B cell (primary cell): Measurements from ENCODE around the gene PKP1. TPM values are rescaled to one million over a fixed set of nuclear protein-coding genes. Genes with fewer than 3 reads are reported as not detected.
"Not testable (repeated sequence)": the region's sequence is repeated elsewhere in the genome, so short reads cannot be mapped to it uniquely, and the experiment has no call there.

Source experiments
- ATAC-seq: fragments of 200-7000 bp; cut with Tn5 transposase; one replicate; pipeline ENCODE4 v1.10.0; 2021; ENCODE audit warnings: low read depth, mild to moderate bottlenecking, moderate number of reproducible peaks, moderate library complexity
- CTCF ChIA-PET: fragments of 350-600 bp; sonication (Branson Sonifier 250); formaldehyde crosslinking; loops from one replicate; lab custom pipeline; 2021; ENCODE audit warnings: antibody characterized with exemption, inconsistent platforms; lab: Charles Lee
- POLR2A ChIA-PET: fragments of 350-600 bp; sonication (Branson Sonifier 250); formaldehyde crosslinking; loops from one replicate; lab custom pipeline; 2021; ENCODE audit warnings: antibody characterized with exemption; lab: Charles Lee
- DNase-seq: peaks from one replicate; pipeline ENCODE4 v3.0.0; 2013
- H2AFZ ChIP-seq: 2 replicates; pipeline ENCODE4 v1.6.1; 2012; ENCODE audit warnings: mild to moderate bottlenecking, low read depth, low read length; ENCODE audit not compliant: insufficient read depth, poor library complexity, severe bottlenecking
- H3K27ac ChIP-seq, 2 donors: 1 replicate in 1 of 2; 2 replicates in 1 of 2; pipeline ENCODE4 v1.5.1; 2012 to 2013; ENCODE audit warnings: low read length in 2 of 2, mild to moderate bottlenecking in 2 of 2, moderate library complexity in 1 of 2
- H3K27me3 ChIP-seq, 4 experiments: fragments of 200-600 bp in 1 of 4; sonication (generic) in 1 of 4; replicated peaks in 1 of 4; 1 replicate in 2 of 4; 2 replicates in 2 of 4; pipeline versions ENCODE4 v1.6.1 to v1.7.0; 2013 to 2016; ENCODE audit warnings: low read length in 3 of 4, mild to moderate bottlenecking in 2 of 4, mixed read lengths in 1 of 4, moderate library complexity in 1 of 4; ENCODE audit not compliant: insufficient read depth in 4 of 4, control insufficient read depth in 3 of 4; ENCODE audit errors: control extremely low read depth in 1 of 4
- H3K36me3 ChIP-seq, 2 experiments: replicated peaks in 1 of 2; 1 replicate in 1 of 2; 2 replicates in 1 of 2; pipeline versions ENCODE4 v1.6.1 to v1.7.1; 2013; ENCODE audit warnings: low read length in 1 of 2; ENCODE audit not compliant: insufficient read depth in 2 of 2, control insufficient read depth in 1 of 2; ENCODE audit errors: control extremely low read depth in 1 of 2, extremely low read depth in 1 of 2
- H3K4me1 ChIP-seq, 2 donors: fragments of 200-600 bp in 1 of 2; sonication (generic) in 1 of 2; 1 replicate in 1 of 2; 2 replicates in 1 of 2; pipeline versions ENCODE4 v1.5.1 to v1.6.1; 2013 to 2017; ENCODE audit warnings: low read length in 2 of 2; ENCODE audit not compliant: control insufficient read depth in 2 of 2, insufficient read depth in 2 of 2
- H3K4me2 ChIP-seq: replicated peaks from 2 replicates; pipeline ENCODE3; 2012; ENCODE audit warnings: mild to moderate bottlenecking, low read depth, low read length; ENCODE audit not compliant: poor library complexity, severe bottlenecking
- H3K4me3 ChIP-seq, 5 experiments: fragments of 200-600 bp in 1 of 5; sonication (generic) in 1 of 5; 1 replicate in 3 of 5; 2 replicates in 2 of 5; pipeline versions ENCODE4 v1.5.1 to v1.7.0; 2011 to 2016; ENCODE audit warnings: low read length in 4 of 5, mild to moderate bottlenecking in 4 of 5, low read depth in 2 of 5, control low read depth in 1 of 5, moderate library complexity in 1 of 5; ENCODE audit not compliant: insufficient read depth in 1 of 5; ENCODE audit errors: control extremely low read depth in 1 of 5, extremely low read depth in 1 of 5
- H3K79me2 ChIP-seq: fragments of 200-600 bp; sonication (generic); one replicate; pipeline ENCODE4 v1.6.0; 2016; ENCODE audit warnings: low read length; ENCODE audit not compliant: control insufficient read depth, insufficient read depth
- H3K9ac ChIP-seq: fragments of 200-600 bp; sonication (generic); 2 replicates; pipeline ENCODE4 v1.6.1; 2017; ENCODE audit warnings: mild to moderate bottlenecking, low read length, moderate library complexity
- H3K9me3 ChIP-seq, 3 donors: one replicate each; pipeline versions ENCODE4 v1.6.1 to v1.7.1; 2013; ENCODE audit warnings: low read length in 2 of 3; ENCODE audit not compliant: control insufficient read depth in 2 of 3, insufficient read depth in 1 of 3; ENCODE audit errors: control extremely low read depth in 1 of 3
- H4K20me1 ChIP-seq: 2 replicates; pipeline ENCODE4 v1.6.0; 2012; ENCODE audit warnings: mild to moderate bottlenecking, low read length; ENCODE audit not compliant: insufficient read depth, control insufficient read depth, poor library complexity, severe bottlenecking
- H3K27ac Mint-ChIP-seq: one replicate; pipeline ENCODE4 v1.8.0; 2021; ENCODE audit warnings: mixed read lengths
- H3K27me3 Mint-ChIP-seq: one replicate; pipeline ENCODE4 v1.8.0; 2021; ENCODE audit warnings: mixed read lengths
- H3K4me1 Mint-ChIP-seq: one replicate; pipeline ENCODE4 v1.8.0; 2021; ENCODE audit warnings: mixed read lengths
- H3K4me3 Mint-ChIP-seq: one replicate; pipeline ENCODE4 v1.8.0; 2021; ENCODE audit warnings: mixed read lengths
- H3K9me3 Mint-ChIP-seq: one replicate; pipeline ENCODE4 v1.8.0; 2022; ENCODE audit warnings: mixed read lengths; ENCODE audit not compliant: insufficient read depth
- EZH2 ChIP-seq: IDR thresholded peaks from 2 replicates; pipeline ENCODE4 v1.6.1; 2012; ENCODE audit warnings: borderline replicate concordance, low read depth, mild to moderate bottlenecking, moderate library complexity, low read length; ENCODE audit not compliant: insufficient read depth, poor library complexity, severe bottlenecking
- WGBS: methylation state at CpG from one replicate; pipeline ENCODE4 v1.1.5; 2013; ENCODE audit warnings: missing lambda C conversion rate; ENCODE audit not compliant: insufficient coverage; 5-methylcytosine and 5-hydroxymethylcytosine counted together
- intact Hi-C: fragments of 100-400 bp; cut with micrococcal nuclease; formaldehyde crosslinking; loops from one replicate; pipeline ENCODE4 v1.10.0; 2022
- polyA minus RNA-seq: library from RNA; depleted of rRNA, polyadenylated mRNA; stranded (reverse); fragments of >200 nt; gene quantifications from 2 replicates; pipeline ENCODE4 v1.2.3, GENCODE V29; 2012
- polyA plus RNA-seq: library from polyadenylated mRNA; depleted of rRNA; stranded (reverse); fragments of >200 nt; gene quantifications from 2 replicates; pipeline ENCODE4 v1.2.3, GENCODE V29; 2012
- total RNA-seq, 2 donors: library from RNA; stranded (reverse); fragments of 120-200 nt in 1 of 2; gene quantifications; 1 replicate in 1 of 2; 2 replicates in 1 of 2; pipeline versions ENCODE4 v1.2.3 to v1.2.4, GENCODE V29; 2013 to 2022
- TF ChIP-seq, protein P1 (sequence below): fragments of 200-600 bp; IDR thresholded peaks from one replicate; pipeline ENCODE4 v1.8.0; 2022; ENCODE audit warnings: antibody characterized with exemption, mild to moderate bottlenecking

PKP1 gene, protein sequence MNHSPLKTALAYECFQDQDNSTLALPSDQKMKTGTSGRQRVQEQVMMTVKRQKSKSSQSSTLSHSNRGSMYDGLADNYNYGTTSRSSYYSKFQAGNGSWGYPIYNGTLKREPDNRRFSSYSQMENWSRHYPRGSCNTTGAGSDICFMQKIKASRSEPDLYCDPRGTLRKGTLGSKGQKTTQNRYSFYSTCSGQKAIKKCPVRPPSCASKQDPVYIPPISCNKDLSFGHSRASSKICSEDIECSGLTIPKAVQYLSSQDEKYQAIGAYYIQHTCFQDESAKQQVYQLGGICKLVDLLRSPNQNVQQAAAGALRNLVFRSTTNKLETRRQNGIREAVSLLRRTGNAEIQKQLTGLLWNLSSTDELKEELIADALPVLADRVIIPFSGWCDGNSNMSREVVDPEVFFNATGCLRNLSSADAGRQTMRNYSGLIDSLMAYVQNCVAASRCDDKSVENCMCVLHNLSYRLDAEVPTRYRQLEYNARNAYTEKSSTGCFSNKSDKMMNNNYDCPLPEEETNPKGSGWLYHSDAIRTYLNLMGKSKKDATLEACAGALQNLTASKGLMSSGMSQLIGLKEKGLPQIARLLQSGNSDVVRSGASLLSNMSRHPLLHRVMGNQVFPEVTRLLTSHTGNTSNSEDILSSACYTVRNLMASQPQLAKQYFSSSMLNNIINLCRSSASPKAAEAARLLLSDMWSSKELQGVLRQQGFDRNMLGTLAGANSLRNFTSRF
- total RNA-seq (not detected in 2 replicates), polyA plus RNA-seq (not detected in 2 replicates), polyA minus RNA-seq (not detected in 2 replicates)
- 0.12 TPM for total RNA-seq (2013)

DNA sequence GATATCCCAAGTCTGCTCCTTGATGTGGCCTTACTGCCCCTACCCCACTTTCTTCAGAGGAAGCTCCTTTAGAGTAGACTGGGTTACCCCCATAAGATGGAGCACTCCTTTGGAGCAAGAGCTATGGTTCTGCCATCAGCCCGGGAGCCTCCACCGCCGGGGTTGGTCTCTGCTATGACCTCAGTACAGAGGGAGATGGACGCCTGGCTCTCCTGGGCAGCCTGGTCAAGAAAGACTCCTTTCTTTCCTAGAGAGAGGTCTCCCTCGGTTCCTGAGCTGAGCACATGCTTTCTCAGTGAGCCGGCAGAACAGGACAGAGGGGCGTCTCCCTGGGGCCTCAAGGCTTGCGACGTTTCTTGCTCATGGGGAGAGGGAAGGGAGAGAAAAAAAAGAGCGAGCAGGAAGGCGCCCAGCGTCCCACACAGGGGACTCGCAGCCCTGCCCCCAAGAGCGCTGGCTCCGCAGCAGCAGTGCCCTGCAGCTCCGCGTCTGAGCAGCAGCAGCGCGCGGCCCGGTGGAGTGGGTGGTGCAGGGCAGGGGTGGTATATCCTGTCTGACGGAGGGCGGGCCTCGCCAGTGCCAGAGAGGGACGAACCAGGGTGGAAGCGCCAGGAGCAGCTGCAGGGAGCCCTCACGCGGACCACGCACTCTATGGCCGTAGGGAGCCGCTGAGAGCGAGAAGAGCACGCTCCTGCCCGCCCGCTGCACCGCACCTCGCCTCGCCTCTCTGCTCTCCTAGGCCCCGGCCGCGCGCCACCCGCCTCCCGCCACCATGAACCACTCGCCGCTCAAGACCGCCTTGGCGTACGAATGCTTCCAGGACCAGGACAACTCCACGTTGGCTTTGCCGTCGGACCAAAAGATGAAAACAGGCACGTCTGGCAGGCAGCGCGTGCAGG lies at the start of gene PKP1:
Gene PKP1, plus strand, starts transcription at position 576 of the 899 bp plus-strand sequence. Its CDS starts 197 bp downstream, at position 773.
- 12% methylated on average over 53 of the region's 55 CpGs for whole genome bisulfite sequencing
- ChIA-PET POLR2A (no interaction called here), CTCF (no interaction called here)
- no peaks in the 10 kb centered on the region for H3K36me3 ChIP-seq
- no peak for TF ChIP-seq EZH2
- TF ChIP-seq, protein P1, sequence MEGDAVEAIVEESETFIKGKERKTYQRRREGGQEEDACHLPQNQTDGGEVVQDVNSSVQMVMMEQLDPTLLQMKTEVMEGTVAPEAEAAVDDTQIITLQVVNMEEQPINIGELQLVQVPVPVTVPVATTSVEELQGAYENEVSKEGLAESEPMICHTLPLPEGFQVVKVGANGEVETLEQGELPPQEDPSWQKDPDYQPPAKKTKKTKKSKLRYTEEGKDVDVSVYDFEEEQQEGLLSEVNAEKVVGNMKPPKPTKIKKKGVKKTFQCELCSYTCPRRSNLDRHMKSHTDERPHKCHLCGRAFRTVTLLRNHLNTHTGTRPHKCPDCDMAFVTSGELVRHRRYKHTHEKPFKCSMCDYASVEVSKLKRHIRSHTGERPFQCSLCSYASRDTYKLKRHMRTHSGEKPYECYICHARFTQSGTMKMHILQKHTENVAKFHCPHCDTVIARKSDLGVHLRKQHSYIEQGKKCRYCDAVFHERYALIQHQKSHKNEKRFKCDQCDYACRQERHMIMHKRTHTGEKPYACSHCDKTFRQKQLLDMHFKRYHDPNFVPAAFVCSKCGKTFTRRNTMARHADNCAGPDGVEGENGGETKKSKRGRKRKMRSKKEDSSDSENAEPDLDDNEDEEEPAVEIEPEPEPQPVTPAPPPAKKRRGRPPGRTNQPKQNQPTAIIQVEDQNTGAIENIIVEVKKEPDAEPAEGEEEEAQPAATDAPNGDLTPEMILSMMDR, result no peak
- H3K9ac ChIP-seq, result no peak within 1 kb of the TSS
- peaks cover 1% of the 10 kb centered on the region for H3K4me1 Mint-ChIP-seq
- no peaks in the 10 kb centered on the region for H4K20me1 ChIP-seq
- H3K9me3 ChIP-seq, result peaks cover 0 to 3% (median 0%) of the 10 kb centered on the region in 3 donors
- no peak within 1 kb of the TSS for H3K27ac ChIP-seq
- no peak within 1 kb of the TSS for H3K4me3 ChIP-seq
- no peak within 1 kb of the TSS for H2AFZ ChIP-seq
- H3K4me1 ChIP-seq, result no peaks in the 10 kb centered on the region
- H3K27ac Mint-ChIP-seq, result no peak within 1 kb of the TSS
- no peak for DNase-seq
- H3K9me3 Mint-ChIP-seq, result no peaks in the 10 kb centered on the region
- H3K4me3 Mint-ChIP-seq, result peak within 1 kb of the TSS; percentile 7
- H3K79me2 ChIP-seq, result no peaks in the 10 kb centered on the region
- no peak within 1 kb of the TSS for H3K4me2 ChIP-seq
- H3K27me3 Mint-ChIP-seq, result peaks cover 53% of the 10 kb centered on the region
- intact Hi-C loops, result no loop called here
- no peak for ATAC-seq
- peaks cover 0 to 29% (median 11%) of the 10 kb centered on the region in 4 experiments for H3K27me3 ChIP-seq

DNA sequence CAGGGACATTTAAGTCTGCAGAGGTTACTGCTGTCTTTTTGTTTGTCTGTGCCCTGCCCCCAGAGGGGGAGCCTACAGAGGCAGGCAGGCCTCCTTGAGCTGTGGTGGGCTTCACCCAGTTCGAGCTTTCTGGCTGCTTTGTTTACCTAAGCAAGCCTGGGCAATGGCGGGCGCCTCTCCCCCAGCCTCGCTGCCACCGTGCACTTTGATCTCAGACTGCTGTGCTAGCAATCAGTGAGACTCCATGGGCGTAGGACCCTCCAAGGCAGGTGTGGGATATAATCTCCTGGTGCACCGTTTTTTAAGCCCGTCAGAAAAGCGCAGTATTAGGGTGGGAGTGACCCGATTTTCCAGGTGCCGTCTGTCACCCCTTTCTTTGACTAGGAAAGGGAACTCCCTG lies 43.7 kb upstream of the PKP1 start:
- H3K27ac Mint-ChIP-seq, H3K9me3 Mint-ChIP-seq, H3K9ac ChIP-seq, H3K4me3 ChIP-seq, H3K4me2 ChIP-seq, H3K79me2 ChIP-seq, H3K9me3 ChIP-seq, POLR2A ChIA-PET, intact Hi-C loops, CTCF ChIA-PET, ATAC-seq, H4K20me1 ChIP-seq, H3K36me3 ChIP-seq, H3K4me1 ChIP-seq, H3K4me1 Mint-ChIP-seq, H3K4me3 Mint-ChIP-seq, H2AFZ ChIP-seq, H3K27ac ChIP-seq, DNase-seq: not testable (repeated sequence)
- H3K27me3 ChIP-seq, result peaks cover 0 to 26% (median 3%) of the 10 kb centered on the region in 4 experiments
- WGBS, result 83% methylated on average over 1 of the region's 11 CpGs
- H3K27me3 Mint-ChIP-seq, result peaks cover 36% of the 10 kb centered on the region
